HEK293T (cell line): ENCODE data around the gene NOS3.

ENCODE experiments used
- CTCF ChIA-PET: fragments of 350-600 bp; formaldehyde crosslinking; extraction: SDS; loops from one replicate; lab custom pipeline; 2021; ENCODE audit warnings: antibody characterized with exemption, inconsistent platforms; lab: Yijun Ruan, JAX
- POLR2A ChIA-PET: fragments of 350-600 bp; formaldehyde crosslinking; extraction: SDS; loops from one replicate; lab custom pipeline; 2020; ENCODE audit warnings: antibody characterized with exemption, inconsistent platforms; lab: Yijun Ruan, JAX
- DNase-seq: peaks from one replicate; pipeline ENCODE4 v3.0.0; 2012; ENCODE audit warnings: mixed read lengths; ENCODE audit errors: extremely low spot score
- HDGF ChIP-seq: fragments of 450-650 bp; IDR thresholded peaks from 2 replicates; pipeline ENCODE4 v1.6.1; 2017; ENCODE audit warnings: antibody characterized with exemption, borderline replicate concordance
- NFRKB ChIP-seq: fragments of 450-650 bp; IDR thresholded peaks from 2 replicates; pipeline ENCODE4 v1.6.1; 2016; ENCODE audit warnings: mild to moderate bottlenecking, moderate library complexity

NOS3 gene

GRCh38 chr7:151063212-151063561 is 72.4 kb downstream of the NOS3 start:
- no peak for DNase-seq
- TF ChIP-seq HDGF: no peak
- TF ChIP-seq NFRKB: no peak
- ChIA-PET CTCF (no interaction called here), POLR2A (interaction anchor here (0.9 to 1.9 kb wide), 5 partner anchors 10 to 34 kb away, joined by 3 to 8 read pairs (median 4); partner anchors contain the start of genes FASTK and TMUB1)
